SK-N-SH (cell line): ENCODE measurements around the gene TRIM14. TPM values are rescaled to one million over a fixed set of nuclear protein-coding genes. Genes with fewer than 3 reads are reported as not detected.

Experiments
- CTCF ChIA-PET: fragments of 300-600, 350-600 bp; formaldehyde crosslinking; extraction: SDS; loops from one replicate; lab custom pipeline; 2021; lab: Yijun Ruan, JAX
- POLR2A ChIA-PET: fragments of 350-600 bp; sonication (Branson Sonifier 250); formaldehyde crosslinking; extraction: SDS; loops from one replicate; lab custom pipeline; 2020; ENCODE audit warnings: antibody characterized with exemption, inconsistent platforms; lab: Yijun Ruan, JAX
- DNase-seq: peaks from one replicate; pipeline ENCODE4 v3.0.0; 2012
- H2AFZ ChIP-seq: fragments of 200-600 bp; sonication (generic); 2 replicates; pipeline ENCODE4 v1.8.1; 2016; ENCODE audit warnings: antibody characterized with exemption, mild to moderate bottlenecking, low read depth
- H3F3A ChIP-seq: fragments of 200-600 bp; sonication (generic); replicated peaks from 2 replicates; pipeline ENCODE3; 2016; ENCODE audit warnings: antibody characterized with exemption, mild to moderate bottlenecking; ENCODE audit not compliant: insufficient read depth
- H3K27ac ChIP-seq, 2 experiments: fragments of 200-500 bp in 1 of 2; fragments of 200-600 bp in 1 of 2; sonication (Bioruptor generic) in 1 of 2; sonication (generic), shearing (Covaris generic) in 1 of 2; 2 replicates each; pipeline versions ENCODE4 v1.5.1 to v1.6.1; 2014 to 2016; ENCODE audit warnings: low read depth in 2 of 2, inconsistent platforms in 1 of 2, low read length in 1 of 2, mild to moderate bottlenecking in 1 of 2, mixed read lengths in 1 of 2
- H3K27me3 ChIP-seq: fragments of 200-600 bp; sonication (generic), shearing (Covaris generic); 2 replicates; pipeline ENCODE4 v1.6.1; 2016; ENCODE audit warnings: mixed run types; ENCODE audit not compliant: insufficient read depth
- H3K36me3 ChIP-seq, 2 experiments: fragments of 200-500 bp in 1 of 2; fragments of 200-600 bp in 1 of 2; sonication (Bioruptor generic) in 1 of 2; sonication (generic) in 1 of 2; replicated peaks in 1 of 2; 2 replicates each; pipeline versions ENCODE3 to v1.5.1; 2014 to 2016; ENCODE audit warnings: low read length in 1 of 2, mild to moderate bottlenecking in 1 of 2; ENCODE audit not compliant: insufficient read depth in 2 of 2, control insufficient read depth in 1 of 2
- H3K4me1 ChIP-seq, 2 experiments: fragments of 200-500 bp in 1 of 2; fragments of 200-600 bp in 1 of 2; sonication (Bioruptor generic) in 1 of 2; sonication (generic), shearing (Covaris generic) in 1 of 2; 2 replicates each; pipeline versions ENCODE4 v1.5.1 to v1.6.1; 2014 to 2016; ENCODE audit warnings: low read depth in 1 of 2, low read length in 1 of 2, mixed run types in 1 of 2; ENCODE audit not compliant: insufficient read depth in 2 of 2, control insufficient read depth in 1 of 2
- H3K4me2 ChIP-seq: fragments of 200-600 bp; sonication (generic), shearing (Covaris generic); 2 replicates; pipeline ENCODE4 v1.6.1; 2017; ENCODE audit warnings: mixed run types
- H3K4me3 ChIP-seq, 2 experiments: fragments of 200-500 bp in 1 of 2; fragments of 200-600 bp in 1 of 2; sonication (Bioruptor generic) in 1 of 2; sonication (generic), shearing (Covaris generic) in 1 of 2; 2 replicates each; pipeline versions ENCODE4 v1.5.1 to v1.8.1; 2014 to 2016; ENCODE audit warnings: low read depth in 2 of 2, inconsistent platforms in 1 of 2, low read length in 1 of 2, mild to moderate bottlenecking in 1 of 2, mixed read lengths in 1 of 2, moderate library complexity in 1 of 2
- H3K79me2 ChIP-seq: fragments of 200-600 bp; sonication (generic); 2 replicates; pipeline ENCODE4 v1.8.1; 2017; ENCODE audit warnings: mild to moderate bottlenecking; ENCODE audit not compliant: insufficient read depth
- H3K9ac ChIP-seq: fragments of 200-600 bp; sonication (generic); 2 replicates; pipeline ENCODE4 v1.6.1; 2017; ENCODE audit warnings: mixed run types
- H3K9me2 ChIP-seq: fragments of 200-600 bp; sonication (generic); 2 replicates; pipeline ENCODE4 v1.6.1; 2017; ENCODE audit warnings: mixed run types
- H3K9me3 ChIP-seq: fragments of 200-600 bp; sonication (generic); 2 replicates; pipeline ENCODE4 v1.6.1; 2017; ENCODE audit warnings: mixed run types, mild to moderate bottlenecking, moderate library complexity
- H4K20me1 ChIP-seq: fragments of 200-600 bp; sonication (generic); 2 replicates; pipeline ENCODE4 v1.6.1; 2017; ENCODE audit warnings: mild to moderate bottlenecking, mixed run types; ENCODE audit not compliant: insufficient read depth
- CHD2 ChIP-seq: fragments of 150-350 bp; IDR thresholded peaks from 2 replicates; pipeline ENCODE4 v1.6.1; 2018; ENCODE audit warnings: low read length; ENCODE audit not compliant: partially characterized antibody
- CTCF ChIP-seq: fragments of 200-600 bp; sonication (generic); IDR thresholded peaks from 2 replicates; pipeline ENCODE4 v1.6.1; 2017; ENCODE audit warnings: antibody characterized with exemption, mild to moderate bottlenecking, moderate library complexity
- EP300 ChIP-seq, 2 experiments: IDR thresholded peaks; 2 replicates each; pipeline versions ENCODE4 v1.4.0 to v1.6.1; 2012; ENCODE audit warnings: borderline replicate concordance in 1 of 2, low read depth in 1 of 2, low read length in 1 of 2
- FOSL2 ChIP-seq: IDR thresholded peaks from 2 replicates; pipeline ENCODE4 v1.4.0; 2012; ENCODE audit warnings: low read depth, mild to moderate bottlenecking, moderate library complexity, borderline replicate concordance
- FOXJ3 ChIP-seq: sonication (generic); formaldehyde crosslinking; IDR thresholded peaks from 2 replicates; pipeline ENCODE4 v1.5.1; 2020; ENCODE audit warnings: mild to moderate bottlenecking, missing genetic modification reagents
- GATA2 ChIP-seq: sonication (generic); formaldehyde crosslinking; IDR thresholded peaks from 2 replicates; pipeline ENCODE4 v1.5.0; 2020; ENCODE audit warnings: mild to moderate bottlenecking, missing genetic modification reagents
- MEF2A ChIP-seq: IDR thresholded peaks from 2 replicates; pipeline ENCODE4 v1.4.0; 2012; ENCODE audit warnings: low read depth, borderline replicate concordance
- MXI1 ChIP-seq: IDR thresholded peaks from 2 replicates; pipeline ENCODE4 v1.6.1; 2012; ENCODE audit warnings: mild to moderate bottlenecking, low read depth, low read length, improper control_type of control experiment
- NFIC ChIP-seq: IDR thresholded peaks from 2 replicates; pipeline ENCODE4 v1.4.0; 2012; ENCODE audit warnings: borderline replicate concordance
- NRF1 ChIP-seq: IDR thresholded peaks from 2 replicates; pipeline ENCODE4 v1.6.1; 2012; ENCODE audit warnings: low read depth, mild to moderate bottlenecking, low read length
- POLR2AphosphoS5 ChIP-seq: IDR thresholded peaks from 2 replicates; pipeline ENCODE4 v1.6.1; 2012; ENCODE audit warnings: low read depth, low read length
- RCOR1 ChIP-seq: fragments of 150-350 bp; IDR thresholded peaks from 2 replicates; pipeline ENCODE4 v1.6.1; 2017; ENCODE audit warnings: antibody characterized with exemption, low read length
- RFX5 ChIP-seq: IDR thresholded peaks from 2 replicates; pipeline ENCODE4 v1.6.1; 2012; ENCODE audit warnings: mild to moderate bottlenecking, improper control_type of control experiment, low read length
- SIN3A ChIP-seq: IDR thresholded peaks from 2 replicates; pipeline ENCODE4 v1.6.1; 2012; ENCODE audit warnings: low read depth, mild to moderate bottlenecking, low read length, moderate library complexity, borderline replicate concordance
- TAF1 ChIP-seq: IDR thresholded peaks from 2 replicates; pipeline ENCODE4 v1.6.1; 2012; ENCODE audit warnings: low read depth, mild to moderate bottlenecking, low read length, moderate library complexity, borderline replicate concordance
- TEAD4 ChIP-seq: IDR thresholded peaks from 2 replicates; pipeline ENCODE4 v1.4.0; 2012; ENCODE audit warnings: mild to moderate bottlenecking, borderline replicate concordance; ENCODE audit not compliant: insufficient read depth
- USF2 ChIP-seq: fragments of 150-350 bp; IDR thresholded peaks from 2 replicates; pipeline ENCODE4 v1.6.1; 2017; ENCODE audit warnings: antibody characterized with exemption, low read length, low read depth, borderline replicate concordance
- WGBS: methylation state at CpG from one replicate; pipeline ENCODE4 v1.1.6; 2017; ENCODE audit warnings: low lambda C conversion rate; 5-methylcytosine and 5-hydroxymethylcytosine counted together
- polyA plus RNA-seq, 3 experiments: library from polyadenylated mRNA; depleted of rRNA; stranded (reverse); fragments of >200 nt; gene quantifications; 2 replicates each; pipeline ENCODE4 v1.2.3, GENCODE V29; 2012
- TF ChIP-seq, protein P1 (sequence below): IDR thresholded peaks from 2 replicates; pipeline ENCODE4 v1.4.0; 2012; ENCODE audit warnings: low read depth, borderline replicate concordance

The TRIM14 gene
- polyA plus RNA-seq, 1 of the 3 experiments (the other 2 are of a cell fraction): 15.3 TPM

DNA sequence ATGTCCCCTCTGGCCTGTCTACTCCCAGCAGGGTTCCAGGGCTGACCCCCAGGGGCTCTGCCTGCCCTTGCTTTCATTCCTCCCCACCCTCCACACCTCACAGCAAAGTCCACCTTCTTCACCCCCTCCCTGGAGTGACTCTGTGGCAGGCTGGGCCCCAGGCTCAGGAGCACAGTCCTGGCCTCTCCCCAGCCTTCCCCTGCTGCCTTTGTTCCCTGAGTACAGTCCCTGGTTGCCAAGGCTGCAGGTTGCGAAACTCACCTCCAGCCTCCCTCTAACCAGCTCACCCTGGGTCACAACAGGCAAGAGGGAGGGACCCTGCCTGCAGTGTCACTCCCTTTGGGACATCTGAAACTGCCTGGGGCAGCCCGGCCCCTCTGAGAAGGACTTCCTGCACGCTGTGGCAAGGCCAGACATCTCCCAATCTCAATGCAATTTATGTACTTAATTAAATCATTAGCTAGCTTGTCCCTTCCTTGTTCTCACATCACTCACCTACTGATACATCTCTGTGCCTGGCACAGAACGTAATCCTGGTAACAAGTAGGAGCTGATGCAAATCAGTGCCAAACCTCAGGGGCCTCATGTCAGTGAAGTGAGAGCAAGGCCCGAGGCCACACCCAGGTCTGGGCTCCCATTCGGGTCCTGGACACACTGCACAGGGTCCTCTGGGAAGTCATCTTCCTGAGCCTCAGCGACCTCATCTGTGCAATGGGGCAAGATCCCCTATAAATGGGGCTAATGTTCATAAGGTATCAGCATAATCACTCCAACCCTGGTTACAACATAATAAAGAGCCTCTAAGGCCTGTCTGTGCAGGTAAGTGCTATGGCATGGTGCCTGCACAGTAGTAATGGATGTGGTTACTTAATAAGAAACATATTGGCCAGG lies 27.3 kb upstream of the TRIM14 start:
- H3K4me3 ChIP-seq: no peak overlapping the region
- TF ChIP-seq SIN3A (no peak), FOXJ3 (CRISPR knock-in tag) (no peak), GATA2 (peak; percentile 79), RCOR1 (peak; percentile 59; the same call in 1 of the 2 replicates), FOSL2 (no peak), CHD2 (peak; percentile 54), NRF1 (no peak), EP300 (IDR thresholded peaks at IDR 0.05; ENCODE audit: borderline replicate concordance in 1 of 2, low read depth in 1 of 2, low read length in 1 of 2) (peak in 1 of 2 experiments; percentile 35; a peak in 1 of 4 replicates), RFX5 (no peak), CTCF (no peak), NFIC (no peak), USF2 (no peak), POLR2AphosphoS5 (no peak)
- H3K4me1 ChIP-seq: peaks cover 0 to 31% of the 10 kb centered on the region in 2 experiments; a peak in 1 of 4 replicates
- no peaks in the 10 kb centered on the region for H3K27me3 ChIP-seq
- H3K9ac ChIP-seq: no peak overlapping the region
- H3F3A ChIP-seq: no peaks in the 10 kb centered on the region
- DNase-seq: peak; percentile 75
- H3K4me2 ChIP-seq: no peak overlapping the region
- ChIA-PET POLR2A (no interaction called here), CTCF (interaction anchor here (2.3 kb wide), 1 partner anchor 27 kb away, joined by 9 read pairs; the partner anchor contains the start of gene TRIM14)
- peak overlapping the region in 1 of 2 experiments; percentile 78; a peak in 2 of 4 replicates for H3K27ac ChIP-seq
- no peaks in the 10 kb centered on the region for H3K9me2 ChIP-seq
- 28% methylated on average over 6 of the region's 7 CpGs for WGBS
- no peaks in the 10 kb centered on the region for H3K79me2 ChIP-seq
- H2AFZ ChIP-seq: no peak overlapping the region
- no peaks in the 10 kb centered on the region for H3K36me3 ChIP-seq
- H4K20me1 ChIP-seq: no peaks in the 10 kb centered on the region
- H3K9me3 ChIP-seq: no peaks in the 10 kb centered on the region

DNA sequence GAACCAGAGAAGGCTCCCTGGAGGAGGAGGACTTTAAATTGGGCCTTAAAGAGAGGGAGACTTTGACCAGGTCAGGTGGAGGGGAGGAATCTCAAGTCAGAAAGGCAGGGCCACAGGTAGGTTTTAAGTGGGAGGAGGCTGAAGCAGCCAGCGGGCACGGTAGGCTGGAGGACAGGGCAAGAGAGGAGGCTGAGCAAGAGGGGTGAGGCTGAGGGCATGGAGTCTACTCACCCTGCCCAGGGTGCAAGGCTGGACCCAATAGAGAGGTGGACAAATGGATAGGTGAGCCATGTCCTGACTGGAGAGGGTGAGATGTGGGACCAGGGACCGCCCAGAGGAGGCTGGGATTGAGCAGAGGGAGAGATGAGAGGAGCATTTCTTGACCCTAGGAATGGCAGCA lies 25.6 kb upstream of the TRIM14 start:
- CTCF ChIA-PET: interaction anchor here (0.6 to 2.3 kb wide), 2 partner anchors 15 to 26 kb away, joined by 3 to 9 read pairs; partner anchors contain the start of gene TRIM14
- Histone ChIP-seq H3K27me3 (no peaks in the 10 kb centered on the region), H3K9me2 (no peaks in the 10 kb centered on the region), H3K4me2 (no peak overlapping the region), H3F3A (no peaks in the 10 kb centered on the region), H3K36me3 (no peaks in the 10 kb centered on the region)
- WGBS: 67% methylated on average over 3 of the region's 3 CpGs
- no peak for DNase-seq
- POLR2A ChIA-PET: no interaction called here
- TF ChIP-seq TAF1 (no peak), MXI1 (no peak), MEF2A (no peak), TEAD4 (no peak)
- TF ChIP-seq, protein P1, sequence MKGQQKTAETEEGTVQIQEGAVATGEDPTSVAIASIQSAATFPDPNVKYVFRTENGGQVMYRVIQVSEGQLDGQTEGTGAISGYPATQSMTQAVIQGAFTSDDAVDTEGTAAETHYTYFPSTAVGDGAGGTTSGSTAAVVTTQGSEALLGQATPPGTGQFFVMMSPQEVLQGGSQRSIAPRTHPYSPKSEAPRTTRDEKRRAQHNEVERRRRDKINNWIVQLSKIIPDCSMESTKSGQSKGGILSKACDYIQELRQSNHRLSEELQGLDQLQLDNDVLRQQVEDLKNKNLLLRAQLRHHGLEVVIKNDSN: no peak
- TF ChIP-seq, all 33 proteins: peak for 0
- Histone ChIP-seq H3K79me2 (no peaks in the 10 kb centered on the region), H3K9ac (no peak overlapping the region), H3K9me3 (no peaks in the 10 kb centered on the region), H4K20me1 (no peaks in the 10 kb centered on the region), H2AFZ (no peak overlapping the region), H3K4me1 (peaks cover 0 to 31% of the 10 kb centered on the region in 2 experiments; a peak in 1 of 4 replicates), H3K4me3 (no peak overlapping the region), H3K27ac (no peak overlapping the region)
